MM.1S (cell line): Measurements from ENCODE around the gene CDH22.

ENCODE experiments used
- EZH2 ChIP-seq: fragments of 300-600 bp; sonication (generic); optimal IDR thresholded peaks from 2 replicates; pipeline ENCODE3; 2017; ENCODE audit warnings: low read depth, mild to moderate bottlenecking, antibody characterized with exemption, low read length, mixed read lengths
- EZH2phosphoT487 ChIP-seq: fragments of 300-600 bp; sonication (generic); IDR thresholded peaks from 2 replicates; pipeline ENCODE4 v1.6.1; 2018; ENCODE audit warnings: antibody characterized with exemption, low read length
- TF ChIP-seq, protein P1 (sequence below): fragments of 300-600 bp; sonication (generic); IDR thresholded peaks from 2 replicates; pipeline ENCODE4 v1.5.1; 2016; ENCODE audit warnings: antibody characterized with exemption, low read length, mixed read lengths

DNA sequence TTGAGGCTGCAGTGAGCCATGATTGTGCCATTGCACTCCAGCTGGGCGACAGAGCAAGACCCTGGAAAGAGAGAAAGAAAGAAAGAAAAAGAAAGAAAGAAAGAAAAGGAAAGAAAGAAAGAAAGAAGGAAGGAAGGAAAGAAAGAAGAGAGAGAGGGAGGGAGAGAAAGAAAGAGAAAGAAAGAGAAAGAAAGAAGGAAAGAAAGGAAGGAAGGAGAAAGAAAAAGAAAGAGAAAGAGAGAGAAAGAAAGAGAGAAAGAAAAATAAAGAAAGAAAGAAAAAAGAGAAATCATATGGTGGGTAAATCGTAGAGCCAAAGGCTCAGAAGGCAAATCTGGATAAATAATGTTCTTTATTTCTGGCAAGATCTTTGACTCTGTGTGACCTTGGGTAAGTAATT is 136.8 kb downstream of the CDH22 start:
- TF ChIP-seq, protein P1, sequence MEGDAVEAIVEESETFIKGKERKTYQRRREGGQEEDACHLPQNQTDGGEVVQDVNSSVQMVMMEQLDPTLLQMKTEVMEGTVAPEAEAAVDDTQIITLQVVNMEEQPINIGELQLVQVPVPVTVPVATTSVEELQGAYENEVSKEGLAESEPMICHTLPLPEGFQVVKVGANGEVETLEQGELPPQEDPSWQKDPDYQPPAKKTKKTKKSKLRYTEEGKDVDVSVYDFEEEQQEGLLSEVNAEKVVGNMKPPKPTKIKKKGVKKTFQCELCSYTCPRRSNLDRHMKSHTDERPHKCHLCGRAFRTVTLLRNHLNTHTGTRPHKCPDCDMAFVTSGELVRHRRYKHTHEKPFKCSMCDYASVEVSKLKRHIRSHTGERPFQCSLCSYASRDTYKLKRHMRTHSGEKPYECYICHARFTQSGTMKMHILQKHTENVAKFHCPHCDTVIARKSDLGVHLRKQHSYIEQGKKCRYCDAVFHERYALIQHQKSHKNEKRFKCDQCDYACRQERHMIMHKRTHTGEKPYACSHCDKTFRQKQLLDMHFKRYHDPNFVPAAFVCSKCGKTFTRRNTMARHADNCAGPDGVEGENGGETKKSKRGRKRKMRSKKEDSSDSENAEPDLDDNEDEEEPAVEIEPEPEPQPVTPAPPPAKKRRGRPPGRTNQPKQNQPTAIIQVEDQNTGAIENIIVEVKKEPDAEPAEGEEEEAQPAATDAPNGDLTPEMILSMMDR = no peak
- TF ChIP-seq EZH2 (no peak), EZH2phosphoT487 (no peak)
